Activated CD4-positive, alpha-beta memory T cell treated with anti-CD3 and anti-CD28 coated beads for 36 hours (primary cell): Measurements from ENCODE around the gene MALL. TPM values are rescaled to one million over a fixed set of nuclear protein-coding genes. Genes with fewer than 3 reads are reported as not detected.
"Not testable (repeated sequence)": the region's sequence is repeated elsewhere in the genome, so short reads cannot be mapped to it uniquely, and the experiment has no call there.

Experiments
- CTCF ChIA-PET: fragments of 350-600 bp; sonication (Branson Sonifier 250); formaldehyde crosslinking; loops from one replicate; lab custom pipeline; 2021; ENCODE audit warnings: antibody characterized with exemption, inconsistent platforms; lab: Charles Lee
- POLR2A ChIA-PET: fragments of 350-600 bp; sonication (Branson Sonifier 250); formaldehyde crosslinking; loops from one replicate; lab custom pipeline; 2021; ENCODE audit warnings: antibody characterized with exemption; lab: Charles Lee
- DNase-seq: peaks from one replicate; pipeline ENCODE4 v3.0.0-alpha.2; 2020
- H3K27ac Mint-ChIP-seq: one replicate; pipeline ENCODE4 v1.8.0; 2021; ENCODE audit warnings: mixed read lengths
- H3K27me3 Mint-ChIP-seq: one replicate; pipeline ENCODE4 v1.8.0; 2021; ENCODE audit warnings: mixed read lengths
- H3K36me3 Mint-ChIP-seq: one replicate; pipeline ENCODE4 v1.8.0; 2021; ENCODE audit warnings: mixed read lengths
- H3K4me1 Mint-ChIP-seq: one replicate; pipeline ENCODE4 v1.8.0; 2021; ENCODE audit warnings: low read depth, mixed read lengths
- H3K4me3 Mint-ChIP-seq: one replicate; pipeline ENCODE4 v1.8.0; 2021; ENCODE audit warnings: mild to moderate bottlenecking, mixed read lengths
- H3K9me3 Mint-ChIP-seq: one replicate; pipeline ENCODE4 v1.8.0; 2021; ENCODE audit warnings: mixed read lengths
- intact Hi-C: fragments of 100-400 bp; cut with micrococcal nuclease; formaldehyde crosslinking; loops from one replicate; pipeline ENCODE4 v1.15.1; 2023
- total RNA-seq, 2 experiments: library from RNA; stranded (reverse); gene quantifications; one replicate each; pipeline ENCODE4 v1.2.3, GENCODE V29; 2021

The MALL gene
- total RNA-seq, 2 experiments from 2014 or later = 0.17 to 0.31 TPM

- intact Hi-C loops = no loop called here
- peaks cover 62% of the 10 kb centered on the region for H3K27me3 Mint-ChIP-seq
- no peak for DNase-seq
- H3K36me3 Mint-ChIP-seq = no peaks in the 10 kb centered on the region
- H3K9me3 Mint-ChIP-seq = no peaks in the 10 kb centered on the region
- no peak overlapping the region for H3K27ac Mint-ChIP-seq
- H3K4me3 Mint-ChIP-seq = no peak overlapping the region
- POLR2A ChIA-PET = no interaction called here
- CTCF ChIA-PET = interaction anchor here (1.0 to 1.5 kb wide), 2 partner anchors 13 to 41 kb away, joined by 3 read pairs; no protein-coding TSS in a partner anchor
- no peaks in the 10 kb centered on the region for H3K4me1 Mint-ChIP-seq
These were observed 779 bp downstream of the MALL start for GRCh38 chr2:110114831-110115255.

DNA sequence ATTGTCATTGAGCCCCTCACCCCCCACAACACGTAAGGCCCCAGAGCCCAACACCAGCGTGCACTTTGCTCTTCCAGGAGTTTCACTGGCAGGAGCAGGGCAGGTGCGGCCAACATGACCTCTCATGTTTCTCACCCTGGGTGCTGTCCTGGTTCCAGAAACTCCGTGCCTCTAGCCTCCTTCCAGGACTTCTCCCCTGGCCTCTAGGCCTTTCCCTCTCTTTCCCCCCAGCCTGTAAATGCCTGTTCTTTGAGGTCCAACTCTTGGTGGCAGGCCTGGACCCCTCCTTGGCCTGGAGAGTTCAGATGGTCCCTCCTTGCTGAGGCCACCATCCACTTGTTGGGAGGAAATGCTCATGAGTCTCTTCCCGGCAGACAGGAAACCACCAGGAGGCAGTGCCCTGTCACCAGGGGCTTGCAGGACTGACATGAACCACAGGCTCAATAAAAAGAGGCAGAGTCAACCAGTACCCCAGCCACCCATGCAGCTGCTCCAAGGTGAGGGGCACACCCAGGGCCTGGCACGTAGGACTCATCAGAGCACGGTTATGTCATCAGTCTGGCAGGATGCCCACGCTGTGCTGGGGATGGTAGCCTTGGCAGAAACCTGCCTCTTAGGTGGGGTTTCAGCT, 1.5 kb downstream of the MALL start:
- Mint-ChIP-seq H3K4me3 (no peak overlapping the region), H3K9me3 (no peaks in the 10 kb centered on the region), H3K27me3 (peaks cover 60% of the 10 kb centered on the region), H3K27ac (no peak overlapping the region), H3K4me1 (no peaks in the 10 kb centered on the region), H3K36me3 (no peaks in the 10 kb centered on the region)
- peak; percentile 22 for DNase-seq
- intact Hi-C loops = no loop called here
- ChIA-PET POLR2A (no interaction called here), CTCF (interaction anchor here (1.0 kb wide), 1 partner anchor 41 kb away, joined by 3 read pairs; no protein-coding TSS in a partner anchor)

GRCh38 chr2:110108291-110108690, 7.3 kb downstream of the MALL start:
- DNase-seq, H3K27ac Mint-ChIP-seq, H3K36me3 Mint-ChIP-seq, CTCF ChIA-PET, H3K9me3 Mint-ChIP-seq, intact Hi-C loops, H3K4me3 Mint-ChIP-seq, H3K4me1 Mint-ChIP-seq, POLR2A ChIA-PET: not testable (repeated sequence)
- peaks cover 55% of the 10 kb centered on the region for H3K27me3 Mint-ChIP-seq

- Mint-ChIP-seq H3K9me3 (no peaks in the 10 kb centered on the region), H3K4me1 (no peaks in the 10 kb centered on the region), H3K27me3 (peaks cover 57% of the 10 kb centered on the region), H3K27ac (no peak overlapping the region), H3K4me3 (no peak overlapping the region), H3K36me3 (no peaks in the 10 kb centered on the region)
- no peak for DNase-seq
- ChIA-PET POLR2A (no interaction called here), CTCF (interaction anchor here (0.8 kb wide), 1 partner anchor 9 kb away, joined by 3 read pairs; no protein-coding TSS in a partner anchor)
- intact Hi-C loops = no loop called here
These were observed 8.2 kb downstream of the MALL start for GRCh38 chr2:110107092-110108079.

GRCh38 chr2:110106642-110107041, 9.0 kb downstream of the MALL start:
- no peaks in the 10 kb centered on the region for H3K36me3 Mint-ChIP-seq
- H3K27ac Mint-ChIP-seq = no peak overlapping the region
- intact Hi-C loops = no loop called here
- no peak for DNase-seq
- H3K4me1 Mint-ChIP-seq = no peaks in the 10 kb centered on the region
- ChIA-PET POLR2A (no interaction called here), CTCF (no interaction called here)
- H3K27me3 Mint-ChIP-seq = peaks cover 51% of the 10 kb centered on the region
- no peaks in the 10 kb centered on the region for H3K9me3 Mint-ChIP-seq
- no peak overlapping the region for H3K4me3 Mint-ChIP-seq

DNA sequence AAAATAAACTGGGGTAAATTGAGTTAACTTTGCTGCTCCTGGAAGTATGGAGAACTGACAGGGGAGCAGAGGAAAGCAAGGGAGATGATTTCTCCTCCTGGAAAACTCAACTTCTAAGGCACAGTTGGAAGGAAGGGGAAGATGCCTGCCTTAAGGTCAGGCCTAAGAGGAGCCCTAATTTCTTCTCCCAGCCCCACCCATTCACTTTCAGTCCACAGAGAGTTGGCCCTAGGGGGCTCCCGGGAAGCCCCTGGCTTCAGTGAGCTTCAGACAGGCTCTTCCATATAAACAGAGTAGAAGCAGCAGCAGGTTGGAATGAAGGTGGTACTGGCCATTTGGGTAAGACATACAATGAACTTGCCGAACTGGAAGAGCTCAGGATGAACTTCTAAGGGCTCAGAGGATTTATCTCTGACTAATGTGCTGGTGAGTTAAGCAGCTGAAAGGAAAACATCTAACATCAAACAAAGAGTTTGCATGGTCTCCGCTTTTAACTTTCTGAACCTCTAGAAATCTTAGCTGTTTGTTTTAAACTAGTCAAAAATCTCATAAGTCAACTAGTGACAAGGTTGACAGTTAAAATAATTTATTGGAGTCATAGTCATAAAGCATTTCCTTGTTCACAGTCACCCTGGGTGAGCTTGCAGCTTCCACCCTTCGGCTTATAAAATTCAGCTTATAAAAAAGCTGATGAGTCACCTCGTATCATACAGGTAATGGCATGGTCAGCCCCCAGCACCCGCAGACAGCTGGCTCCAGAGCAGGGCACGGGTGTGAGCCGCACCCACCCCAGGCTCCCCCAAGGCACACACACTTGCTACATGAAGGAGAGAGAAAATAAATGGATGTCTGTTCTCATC, 9.8 kb downstream of the MALL start:
- intact Hi-C loops = no loop called here
- peaks cover 48% of the 10 kb centered on the region for H3K27me3 Mint-ChIP-seq
- POLR2A ChIA-PET = no interaction called here

DNA sequence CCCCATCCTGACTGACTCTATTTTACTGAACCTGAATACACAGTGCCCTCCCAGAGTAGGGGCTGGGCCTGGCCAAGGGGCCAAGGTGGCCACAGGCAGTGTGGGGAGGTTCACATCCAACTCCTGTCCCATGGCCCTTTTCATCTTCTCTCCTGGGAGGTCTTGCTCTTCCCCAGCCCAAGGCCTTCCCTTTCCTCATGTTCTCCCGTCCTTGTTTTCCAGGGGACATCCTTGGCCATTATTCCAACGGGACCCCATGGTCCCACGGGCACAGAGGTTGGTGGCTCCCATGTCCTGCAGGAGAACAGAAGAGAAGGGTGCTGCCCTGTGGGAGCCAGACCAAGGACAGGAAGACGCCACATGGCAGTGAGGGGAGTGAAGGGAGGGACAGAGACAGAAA, 10.4 kb downstream of the MALL start:
- Mint-ChIP-seq H3K4me1 (peaks cover 4% of the 10 kb centered on the region), H3K9me3 (no peaks in the 10 kb centered on the region), H3K27me3 (peaks cover 45% of the 10 kb centered on the region), H3K36me3 (no peaks in the 10 kb centered on the region), H3K4me3 (no peak overlapping the region), H3K27ac (no peak overlapping the region)
- intact Hi-C loops = no loop called here
- POLR2A ChIA-PET = no interaction called here
- CTCF ChIA-PET = no interaction called here
- DNase-seq = no peak

More for the DNA sequence above, 9.8 kb downstream of the MALL start:
- Mint-ChIP-seq H3K27ac (no peak overlapping the region), H3K4me1 (peaks cover 4% of the 10 kb centered on the region), H3K9me3 (no peaks in the 10 kb centered on the region), H3K36me3 (no peaks in the 10 kb centered on the region), H3K4me3 (no peak overlapping the region)
- CTCF ChIA-PET = no interaction called here
- DNase-seq = peak; percentile 27

DNA sequence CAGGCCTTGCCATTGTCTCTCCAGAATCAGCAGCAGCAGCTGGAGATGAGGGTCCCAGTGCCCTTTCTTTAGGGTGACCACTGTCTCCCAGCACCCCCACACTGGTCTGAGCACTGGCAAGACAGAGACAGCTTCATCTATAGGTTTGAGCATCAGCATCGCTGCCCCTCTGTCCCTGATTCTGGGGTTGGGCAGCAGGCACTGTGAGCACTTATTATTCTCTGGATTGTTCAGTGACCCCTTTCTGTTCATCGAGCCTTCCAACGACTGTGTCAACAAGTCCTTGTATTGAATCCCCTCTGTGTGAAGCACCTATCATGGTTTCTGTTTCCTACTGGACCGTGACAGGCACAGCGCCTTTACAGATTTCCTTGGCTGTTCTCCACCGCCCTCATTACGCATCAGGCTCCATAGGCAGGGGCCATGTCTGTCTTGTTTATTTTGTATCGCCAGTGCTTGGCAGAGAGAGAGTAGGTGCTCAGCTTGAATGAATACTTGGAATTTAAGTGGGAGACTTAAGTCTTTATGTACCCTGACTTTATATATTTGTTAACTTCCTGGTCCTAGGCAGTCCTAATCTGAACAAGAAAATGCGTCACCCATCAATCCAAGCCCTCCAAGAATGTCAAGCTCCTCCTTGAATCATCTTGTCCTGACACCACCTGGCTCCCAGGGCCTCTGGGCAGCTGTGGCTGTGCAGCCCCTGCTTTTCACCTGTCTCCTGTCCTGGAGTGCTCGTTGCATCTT, 11.4 kb downstream of the MALL start:
- Mint-ChIP-seq H3K36me3 (no peaks in the 10 kb centered on the region), H3K27ac (no peak overlapping the region), H3K4me1 (peaks cover 4% of the 10 kb centered on the region), H3K4me3 (no peak overlapping the region), H3K27me3 (peaks cover 42% of the 10 kb centered on the region), H3K9me3 (no peaks in the 10 kb centered on the region)
- no peak for DNase-seq
- POLR2A ChIA-PET = no interaction called here
- intact Hi-C loops = no loop called here
- CTCF ChIA-PET = no interaction called here

DNA sequence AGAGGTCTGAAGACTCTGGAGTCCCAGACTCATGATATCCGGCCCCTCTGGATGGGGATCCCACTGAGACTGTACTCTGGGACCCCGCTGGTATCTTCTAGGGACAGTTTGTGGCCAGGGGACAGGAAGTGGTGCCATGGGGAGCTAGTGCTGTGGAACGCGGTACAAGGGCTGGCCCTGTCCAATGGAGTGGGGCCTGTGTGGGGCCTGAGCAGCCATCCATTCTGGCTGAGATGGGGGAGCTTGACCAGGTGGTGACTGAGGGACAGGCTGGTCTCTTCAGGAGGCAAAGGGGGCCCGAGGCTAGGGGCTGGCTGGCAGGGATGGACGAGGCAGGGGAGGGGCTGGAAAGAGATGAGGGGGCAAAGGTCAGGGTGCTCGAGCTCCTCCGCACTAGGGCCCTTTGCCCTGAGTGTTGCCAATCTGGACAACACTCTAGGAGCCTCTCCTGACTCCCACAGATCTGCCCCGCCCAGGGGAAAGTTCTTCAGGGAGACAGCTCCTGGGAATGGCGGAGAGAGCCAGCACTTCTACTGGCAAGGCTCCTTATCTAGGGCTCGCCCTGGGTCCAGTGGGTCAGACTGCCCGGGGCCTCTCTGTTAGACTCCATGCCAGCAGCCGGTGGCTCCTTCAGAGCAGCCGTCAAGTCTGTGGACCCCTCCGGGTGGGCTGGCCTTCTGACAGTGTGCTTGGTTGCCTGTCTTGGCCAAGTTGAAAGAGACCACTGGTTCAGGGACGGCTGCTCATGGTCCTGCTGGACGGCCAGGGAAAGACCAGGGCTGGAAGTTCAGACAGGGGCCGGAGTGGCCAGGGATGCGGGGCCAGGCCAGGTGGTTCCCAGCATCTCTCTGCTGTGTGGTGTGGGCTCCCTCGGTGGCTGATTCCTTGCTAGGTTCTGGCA, 12.3 kb downstream of the MALL start:
- ChIA-PET CTCF (no interaction called here), POLR2A (no interaction called here)
- Mint-ChIP-seq H3K9me3 (no peaks in the 10 kb centered on the region), H3K27me3 (peaks cover 36% of the 10 kb centered on the region), H3K4me3 (no peak overlapping the region), H3K36me3 (no peaks in the 10 kb centered on the region), H3K27ac (no peak overlapping the region), H3K4me1 (peaks cover 4% of the 10 kb centered on the region)
- DNase-seq = no peak
- intact Hi-C loops = no loop called here

DNA sequence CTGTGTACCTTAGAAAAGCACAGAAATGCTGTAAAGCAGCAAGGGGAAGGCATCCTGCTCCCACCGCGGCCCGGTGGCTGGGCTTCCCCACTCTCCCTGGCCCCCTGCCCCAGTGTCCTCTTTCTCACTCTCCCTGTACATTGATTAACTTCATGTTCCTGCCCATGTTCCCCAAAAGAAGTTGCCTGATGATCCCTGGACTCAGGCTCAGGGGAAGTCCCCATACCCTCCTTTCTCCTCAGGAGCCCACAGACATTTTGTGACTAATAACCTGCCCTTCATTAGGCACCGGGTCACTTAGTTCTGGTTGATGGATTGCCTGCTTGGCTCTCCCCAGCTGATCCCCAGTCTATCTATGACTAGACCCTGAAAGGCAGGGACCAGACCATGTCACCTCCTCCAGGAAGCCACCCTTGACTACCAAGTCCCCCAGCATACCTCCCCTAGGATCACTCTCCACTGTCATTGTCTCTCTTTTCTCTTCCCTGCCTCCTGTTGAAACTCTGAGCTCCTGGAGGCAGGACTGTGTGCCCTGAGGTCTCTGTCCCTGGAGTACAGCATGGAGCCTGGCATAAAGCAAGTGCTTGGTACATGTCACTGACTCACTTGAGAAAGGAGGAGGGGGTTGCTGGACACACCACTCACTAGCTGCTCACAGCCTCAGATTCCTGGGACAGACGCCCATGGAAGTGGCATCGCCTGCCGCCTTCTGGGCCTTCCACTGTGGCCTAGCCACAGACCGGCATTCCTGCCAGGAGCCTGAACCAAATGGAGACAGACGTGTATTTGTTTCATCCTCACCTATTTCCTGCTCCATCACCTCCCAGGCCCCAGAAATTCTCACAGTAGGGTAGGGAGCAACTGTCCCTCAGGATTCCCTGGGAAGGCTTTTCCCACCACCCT, 13.5 kb downstream of the MALL start:
- Mint-ChIP-seq H3K27ac (no peak overlapping the region), H3K27me3 (peaks cover 28% of the 10 kb centered on the region), H3K4me1 (peaks cover 4% of the 10 kb centered on the region), H3K36me3 (no peaks in the 10 kb centered on the region), H3K4me3 (no peak overlapping the region), H3K9me3 (no peaks in the 10 kb centered on the region)
- ChIA-PET POLR2A (no interaction called here), CTCF (no interaction called here)
- intact Hi-C loops = no loop called here
- no peak for DNase-seq
